ENCODE results near the gene SPRYD3.
"Not testable (repeated sequence)": the region's sequence is repeated elsewhere in the genome, so short reads cannot be mapped to it uniquely, and the experiment has no call there.

SPRYD3 gene

DNA sequence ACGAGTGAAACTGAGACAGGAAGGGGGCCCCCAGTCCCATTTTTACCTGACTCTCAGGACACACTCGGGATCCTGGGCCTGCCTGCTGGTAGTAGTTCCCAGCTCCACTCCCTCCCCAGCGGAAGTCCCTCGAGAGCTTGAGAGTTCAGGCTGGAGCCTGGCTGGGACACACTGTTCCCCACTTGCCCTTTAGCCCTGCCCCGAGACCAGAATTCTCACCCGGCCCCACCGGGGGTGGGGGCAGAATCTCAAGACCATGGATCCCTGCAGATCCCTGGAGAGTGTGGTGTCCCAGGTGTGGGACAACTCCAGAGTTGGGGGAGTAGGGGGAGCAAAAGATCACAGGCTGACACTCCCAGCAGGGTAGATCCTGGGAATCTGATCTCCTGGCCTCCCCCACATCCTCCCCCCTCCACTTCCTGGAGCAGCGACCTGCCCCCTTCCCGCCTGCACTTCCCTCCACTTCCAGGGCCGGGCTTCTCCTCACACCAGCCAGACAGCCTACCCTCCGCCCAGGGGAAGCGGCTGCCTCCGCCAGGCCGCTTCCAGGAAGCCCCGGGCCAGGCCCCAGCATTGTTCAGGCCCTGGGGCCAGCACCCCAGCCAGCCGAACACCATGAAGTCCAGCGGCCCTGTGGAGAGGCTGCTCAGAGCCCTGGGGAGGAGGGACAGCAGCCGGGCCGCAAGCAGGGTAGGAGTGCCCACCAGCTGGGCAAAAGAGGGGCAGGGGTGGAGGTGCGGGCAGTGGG lies 29.4 kb downstream of the SPRYD3 start, which contains the start of gene TNS2:
Gene TNS2 (plus strand): TSS at position 495 of the 748 bp plus-strand sequence. CDS start 121 bp downstream, at position 616.
- no peak for DNase-seq

DNA sequence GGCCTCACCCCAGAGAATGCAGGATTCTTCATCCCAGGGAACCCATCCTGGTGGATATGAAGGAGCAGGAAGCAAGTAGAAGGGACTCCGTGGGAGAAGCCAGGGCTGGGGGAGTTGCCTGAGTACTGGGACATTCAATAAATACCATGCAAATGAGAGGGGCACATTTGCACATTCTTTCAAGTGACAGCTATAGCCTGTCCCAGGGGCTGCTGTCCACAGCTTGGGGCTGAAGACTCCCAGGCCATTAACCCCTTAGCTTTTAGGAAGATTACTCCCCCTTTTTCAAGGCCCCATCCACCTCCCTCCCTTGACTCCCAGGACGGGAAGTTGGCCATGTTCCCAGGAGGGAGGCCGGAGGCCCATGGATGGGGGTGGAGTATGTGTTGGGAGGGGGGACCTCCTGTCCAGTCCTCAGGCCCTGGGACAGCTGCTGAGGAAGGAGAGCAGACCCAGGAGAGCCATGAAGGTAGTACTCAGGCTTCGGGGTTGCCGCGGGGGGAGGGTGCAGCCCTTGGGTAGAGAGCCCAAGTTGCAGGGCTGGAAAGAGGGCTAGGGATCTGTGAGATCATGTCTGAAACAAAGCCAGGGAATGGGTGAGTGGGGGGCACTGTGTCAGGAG lies 30.3 kb downstream of the SPRYD3 start:
- DNase-seq = no peak

DNA sequence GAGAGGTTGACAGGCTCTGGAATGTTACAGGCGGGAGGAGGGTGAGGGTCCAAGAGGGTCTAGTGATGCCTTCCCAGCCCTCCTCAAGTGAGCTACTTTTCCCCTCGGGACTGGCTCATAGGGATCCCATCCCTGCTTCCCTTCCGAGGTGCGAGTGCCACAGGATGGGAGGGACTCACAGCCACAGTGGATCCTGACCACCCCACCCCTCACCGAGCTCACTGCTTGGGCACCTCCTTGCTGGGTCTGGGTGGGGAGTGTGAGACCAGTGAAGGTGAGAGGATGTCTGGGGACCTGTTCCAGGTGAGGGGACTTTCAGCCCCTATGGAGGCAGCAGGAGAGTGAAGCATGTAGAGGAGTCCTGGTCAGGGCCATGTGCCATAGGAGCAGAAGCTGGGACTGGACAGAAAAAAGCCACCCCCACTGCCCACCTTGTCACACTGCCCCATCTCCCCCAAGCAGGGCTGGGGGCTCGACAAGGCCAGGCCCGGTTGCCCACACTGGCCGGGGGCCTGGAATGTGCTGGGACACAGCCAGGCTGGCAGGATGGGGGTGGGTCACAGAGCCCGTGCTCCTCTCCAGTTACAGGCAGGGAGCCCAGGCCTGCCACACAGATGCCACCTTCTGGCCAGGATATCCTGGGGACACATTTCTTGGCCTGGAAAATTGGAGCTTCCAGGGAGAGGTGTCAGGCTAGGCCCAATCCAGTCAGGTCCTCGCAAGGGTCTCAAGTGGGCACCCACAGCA lies 31.0 kb downstream of the SPRYD3 start:
- no peak for DNase-seq

DNA sequence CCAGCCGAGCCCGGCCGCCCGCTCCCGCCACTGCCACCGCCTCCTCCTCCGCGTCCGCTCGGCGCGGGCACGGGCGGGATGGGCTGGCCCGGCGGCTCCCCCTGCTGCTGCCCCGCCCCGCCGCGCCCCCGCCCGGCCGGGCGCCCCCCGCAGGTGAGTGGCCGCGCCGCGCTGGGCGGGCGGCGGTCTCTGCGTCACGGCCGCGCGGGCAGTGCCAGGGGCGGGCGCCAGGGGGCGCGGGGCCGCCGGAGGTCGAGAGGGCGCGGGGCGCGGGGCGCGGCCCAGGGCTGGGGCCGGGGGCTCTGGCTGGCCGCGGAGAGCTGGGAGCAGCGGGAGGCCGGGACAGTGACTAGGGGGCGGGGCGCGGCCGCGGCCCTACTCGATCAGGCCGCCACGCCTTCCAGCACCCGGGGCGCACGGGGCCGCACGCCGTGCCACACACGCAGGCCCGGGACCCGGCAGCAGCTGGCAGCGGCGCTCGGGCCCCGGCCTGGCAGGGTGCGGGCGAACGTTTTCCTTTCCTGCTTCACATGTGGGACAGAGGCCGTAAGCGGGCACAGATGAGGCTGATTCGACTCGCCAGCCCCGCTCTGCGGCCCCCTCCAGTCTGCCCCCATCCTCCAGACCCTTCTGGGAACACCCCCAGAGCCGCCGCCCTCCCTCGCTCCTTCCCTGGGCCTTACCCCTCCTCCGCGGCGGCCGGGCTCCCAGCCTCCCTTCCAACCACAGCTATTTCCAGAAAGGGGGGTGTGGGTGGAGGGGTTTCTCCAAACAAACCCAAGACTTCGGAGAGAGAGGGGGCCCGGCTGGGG lies 31.8 kb downstream of the SPRYD3 start:
- DNase-seq = no peak

DNA sequence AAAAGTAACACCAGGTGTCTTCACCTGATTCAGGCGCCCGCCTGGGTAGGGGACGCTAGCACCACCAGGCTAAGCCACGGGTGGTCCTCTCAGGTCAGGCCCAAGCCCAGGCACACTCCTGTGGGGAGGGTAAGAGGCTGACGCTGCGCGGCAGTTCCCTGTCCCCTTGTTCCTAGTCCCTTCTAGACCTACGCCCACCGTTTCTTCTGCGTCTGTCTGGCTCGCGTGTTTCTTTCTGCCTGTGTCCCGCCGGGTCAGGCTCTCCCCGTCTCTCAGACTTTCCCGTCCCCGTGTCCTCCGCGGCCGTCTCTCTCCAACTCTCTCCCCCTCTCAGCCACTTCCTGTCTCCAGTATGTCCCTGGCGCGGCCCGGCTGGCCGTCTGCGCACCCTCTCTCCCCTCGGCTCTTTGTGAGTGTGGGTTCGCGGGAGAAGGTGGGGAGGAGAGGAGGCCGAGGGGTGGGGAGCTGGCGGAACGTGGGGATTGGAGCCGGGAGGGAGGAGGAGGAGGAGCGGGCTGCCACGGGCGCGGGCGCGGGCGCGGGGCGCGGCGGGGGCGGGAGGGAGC lies 32.5 kb downstream of the SPRYD3 start:
- no peak for DNase-seq

DNA sequence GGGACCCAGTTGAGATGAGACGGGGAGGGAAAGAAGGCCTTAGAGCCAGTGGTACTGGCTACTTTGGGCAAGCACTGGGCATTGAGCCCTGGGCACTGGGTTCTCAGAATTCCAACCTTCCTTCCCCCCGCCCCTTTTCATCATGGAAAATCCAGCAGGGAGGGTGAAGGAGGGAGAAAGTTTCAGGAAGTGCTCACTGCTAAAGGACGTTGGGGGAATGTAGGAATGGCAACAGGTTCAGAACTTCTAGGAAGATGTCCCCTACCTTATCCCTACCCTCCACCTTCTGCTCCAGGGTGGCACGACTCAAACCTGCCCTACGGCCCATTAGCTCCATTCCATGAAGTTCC lies 33.5 kb downstream of the SPRYD3 start:
- DNase-seq = no peak

DNA sequence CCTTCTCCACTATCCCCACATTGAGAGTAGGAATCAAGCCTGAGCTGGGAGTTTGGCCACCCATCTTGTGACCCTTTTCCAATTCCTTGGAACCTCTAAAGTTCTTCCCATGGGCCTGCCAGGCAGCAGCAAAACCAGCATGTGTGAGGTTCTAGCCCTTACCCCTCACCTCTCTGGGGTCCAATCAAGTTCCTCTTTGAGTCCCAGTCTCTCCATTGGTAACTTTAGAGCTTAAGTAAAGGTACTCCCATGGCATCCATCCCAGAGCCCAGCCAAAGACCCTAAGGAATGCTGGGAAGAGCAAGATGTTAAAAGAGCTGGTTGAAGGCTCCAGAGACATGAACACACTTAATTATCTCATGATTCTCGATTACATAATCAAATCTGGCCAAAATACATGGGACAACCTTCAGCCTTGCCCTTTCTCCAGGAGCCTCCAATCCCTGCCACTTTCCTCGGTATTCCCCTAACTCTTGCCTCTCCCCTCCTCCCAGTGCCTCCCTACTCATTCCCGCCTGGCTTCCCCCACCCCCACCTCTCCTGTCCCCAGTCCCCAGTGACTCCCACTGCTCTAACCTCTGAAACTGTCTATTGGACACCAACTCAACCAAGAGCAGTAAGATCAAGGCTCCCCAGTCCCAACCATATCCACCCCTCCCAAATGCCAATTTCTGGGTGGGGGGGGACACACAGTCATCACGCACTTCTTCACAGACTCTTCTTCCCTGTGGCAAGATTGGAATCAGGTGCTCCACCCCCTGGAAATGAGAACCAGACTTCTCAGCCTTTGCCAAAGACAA lies 34.1 kb downstream of the SPRYD3 start:
- DNase-seq = no peak

DNA sequence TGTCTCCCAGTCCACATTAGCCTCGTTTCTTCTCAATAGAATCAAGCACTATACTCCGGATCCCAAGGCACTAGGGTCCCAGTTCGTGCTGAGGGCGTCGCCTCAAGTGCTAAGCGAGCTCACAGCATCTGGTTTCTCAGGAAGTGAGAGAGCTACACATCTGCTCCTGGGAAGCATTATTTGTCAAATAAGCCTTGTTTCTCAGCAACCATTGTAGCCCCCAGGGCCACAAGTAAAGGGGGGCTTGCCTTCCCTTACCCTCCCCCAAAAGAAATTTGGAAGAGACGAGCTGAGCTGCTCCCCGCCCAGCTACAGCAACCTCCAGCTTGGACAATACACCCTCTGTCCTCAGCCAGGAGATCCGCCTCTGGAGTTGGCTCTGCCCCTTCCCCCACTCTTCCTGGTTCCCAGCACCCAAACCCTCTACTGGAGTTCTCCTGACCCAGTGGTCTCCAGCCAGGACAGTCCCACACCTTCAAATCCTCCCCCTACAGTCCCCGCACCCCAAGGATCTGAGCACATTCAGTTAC lies 35.1 kb downstream of the SPRYD3 start:
- no peak for DNase-seq

DNA sequence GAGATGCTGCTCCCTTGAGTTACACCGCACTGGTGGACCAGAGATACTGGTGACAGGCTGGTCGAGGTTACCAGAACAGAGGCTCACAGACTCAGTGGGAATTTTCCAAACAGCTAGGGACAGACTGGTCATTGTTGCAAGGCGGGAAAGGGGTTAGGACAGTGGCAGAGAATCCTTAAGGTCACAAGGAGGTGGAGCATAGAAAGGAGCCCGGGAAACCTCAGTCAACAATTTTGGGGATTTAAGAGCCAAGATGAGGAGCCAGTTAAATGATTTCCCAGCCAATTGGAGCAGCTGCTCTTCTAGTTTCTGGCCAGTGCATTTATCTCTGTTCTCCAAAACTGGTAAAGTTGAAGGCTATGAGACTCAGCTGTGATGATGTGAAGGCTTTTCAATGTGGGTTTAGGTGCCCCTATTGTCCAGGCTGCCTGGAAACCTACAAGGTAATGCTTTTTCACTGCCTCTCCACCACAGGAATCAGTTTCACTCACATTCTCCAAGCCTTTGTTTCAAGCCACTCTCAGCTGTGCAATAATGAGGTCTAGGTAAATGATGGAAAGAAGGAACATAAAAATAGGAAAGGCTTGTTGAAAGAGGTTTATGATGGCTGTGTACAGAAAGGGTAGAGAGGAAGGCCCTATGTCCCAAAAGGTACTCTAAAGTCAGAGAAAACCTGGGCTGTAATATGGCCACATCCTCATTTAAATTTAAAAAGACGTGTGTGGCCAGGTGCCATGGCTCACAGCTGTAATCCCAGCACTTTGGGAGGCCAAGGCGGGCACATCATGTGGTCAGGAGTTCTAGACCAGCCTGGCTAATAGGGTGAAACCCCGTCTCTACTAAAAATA lies 36.4 kb downstream of the SPRYD3 start:
- DNase-seq = no peak

DNA sequence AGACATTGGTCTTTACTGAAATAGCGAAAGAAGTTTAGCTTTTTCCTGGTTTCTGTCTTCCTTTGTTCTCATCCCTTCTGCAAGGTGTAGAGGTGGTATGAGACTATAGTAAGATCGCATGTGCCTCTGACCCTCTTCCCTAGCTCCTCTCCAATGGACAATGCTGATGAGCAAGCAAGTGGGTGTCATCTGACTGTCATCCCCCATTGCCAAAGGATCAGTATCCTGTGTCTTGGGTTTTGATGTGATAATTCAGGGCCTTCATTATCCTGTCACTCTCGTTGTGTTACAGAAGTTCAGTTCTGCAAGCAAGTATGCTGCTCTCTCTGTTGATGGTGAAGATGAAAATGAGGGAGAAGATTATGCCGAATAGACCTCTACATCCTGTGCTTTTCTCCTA lies 39.3 kb downstream of the SPRYD3 start:
- DNase-seq = no peak

DNA sequence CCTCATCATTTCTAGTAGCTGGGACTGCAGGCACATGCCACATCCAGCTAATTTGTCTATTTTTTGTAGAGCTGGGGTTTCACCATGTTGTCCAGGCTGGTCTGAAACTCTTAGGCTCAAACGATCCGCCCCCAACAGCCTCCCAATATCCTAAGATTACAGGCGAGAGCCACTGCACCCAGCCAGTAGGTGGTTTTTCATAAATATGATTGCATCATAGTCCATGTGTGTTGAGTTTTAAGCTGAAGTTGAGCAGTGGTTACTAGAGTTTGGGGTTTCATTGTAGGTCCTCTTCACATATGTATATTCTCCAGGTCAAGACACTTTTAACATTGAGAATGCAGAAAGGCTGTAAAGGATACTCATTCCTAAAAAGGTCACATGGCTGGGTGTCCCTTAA lies 42.4 kb downstream of the SPRYD3 start:
- no peak for DNase-seq

DNA sequence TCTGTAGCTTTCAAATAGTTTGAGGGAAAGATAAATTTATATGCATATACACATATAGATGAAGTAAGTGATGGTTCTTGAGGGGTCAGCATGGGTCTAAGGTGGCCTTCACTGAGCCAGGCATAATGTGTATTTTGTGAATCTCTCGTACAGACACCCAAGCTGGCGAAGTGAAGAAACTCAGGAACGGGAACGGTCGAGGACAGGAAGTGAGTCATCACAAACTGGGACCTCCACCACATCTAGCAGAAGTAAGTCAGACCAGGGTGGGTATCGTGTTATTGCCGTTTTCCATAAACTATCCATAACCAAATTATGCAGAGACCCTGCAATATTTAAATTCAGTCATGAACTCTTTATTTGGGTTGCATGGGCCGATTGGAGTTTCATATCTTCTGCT lies 44.7 kb downstream of the SPRYD3 start:
- no peak for DNase-seq

DNA sequence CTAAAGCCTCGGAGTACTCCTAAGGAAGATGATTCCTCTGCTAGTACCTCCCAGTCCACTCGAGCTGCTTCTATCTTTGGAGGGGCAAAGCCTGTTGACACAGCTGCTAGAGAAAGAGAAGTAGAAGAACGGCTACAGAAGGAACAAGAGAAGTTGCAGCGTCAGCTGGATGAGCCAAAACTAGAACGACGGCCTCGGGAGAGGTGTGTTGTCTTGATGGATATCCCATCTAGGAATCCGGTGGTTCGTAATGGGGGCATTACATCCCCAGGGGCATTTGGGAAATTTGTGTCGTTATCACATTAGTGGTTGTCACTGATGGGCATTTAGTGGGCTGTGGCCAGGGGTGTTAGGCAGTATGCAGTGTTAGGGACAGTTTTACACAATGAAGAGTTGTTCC lies 45.4 kb downstream of the SPRYD3 start:
- DNase-seq = not testable (repeated sequence)

DNA sequence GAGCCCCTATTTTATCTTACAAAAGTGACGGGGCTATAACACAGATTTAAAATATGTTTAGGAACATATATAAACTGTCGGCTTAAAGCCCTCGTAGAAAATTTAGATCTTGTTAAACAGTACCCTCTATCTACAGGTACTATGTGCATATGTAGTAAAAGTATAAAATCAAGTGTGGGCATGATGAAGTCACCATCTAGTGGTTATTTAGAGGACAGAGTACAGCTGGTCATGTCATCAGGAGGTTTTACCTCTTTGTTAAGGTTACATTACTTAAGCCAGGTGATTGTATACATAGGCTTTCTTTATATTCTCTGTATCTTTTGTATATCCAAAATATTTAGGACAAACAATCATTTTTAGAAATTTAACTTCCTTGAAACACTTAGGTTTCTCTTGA lies 47.6 kb downstream of the SPRYD3 start:
- no peak for DNase-seq

DNA sequence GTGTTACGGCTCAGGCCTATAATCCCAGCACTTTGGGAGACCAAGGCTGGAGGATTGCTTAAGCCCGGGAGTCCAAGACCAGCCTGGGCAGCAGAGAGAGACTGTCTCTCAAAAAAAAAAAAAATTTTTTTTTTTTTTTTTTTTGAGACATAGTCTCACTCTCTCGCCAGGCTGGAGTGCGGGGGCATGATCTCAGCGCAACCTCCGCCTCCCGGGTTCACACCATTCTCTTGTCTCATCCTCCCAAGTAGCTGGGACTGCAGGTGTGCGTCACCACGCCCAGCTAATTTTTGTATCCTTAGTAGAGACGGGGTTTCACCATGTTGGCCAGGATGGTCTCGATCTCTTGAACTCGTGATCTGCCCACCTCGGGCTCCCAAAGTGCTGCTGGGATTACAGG lies 52.2 kb downstream of the SPRYD3 start:
- DNase-seq = not testable (repeated sequence)

DNA sequence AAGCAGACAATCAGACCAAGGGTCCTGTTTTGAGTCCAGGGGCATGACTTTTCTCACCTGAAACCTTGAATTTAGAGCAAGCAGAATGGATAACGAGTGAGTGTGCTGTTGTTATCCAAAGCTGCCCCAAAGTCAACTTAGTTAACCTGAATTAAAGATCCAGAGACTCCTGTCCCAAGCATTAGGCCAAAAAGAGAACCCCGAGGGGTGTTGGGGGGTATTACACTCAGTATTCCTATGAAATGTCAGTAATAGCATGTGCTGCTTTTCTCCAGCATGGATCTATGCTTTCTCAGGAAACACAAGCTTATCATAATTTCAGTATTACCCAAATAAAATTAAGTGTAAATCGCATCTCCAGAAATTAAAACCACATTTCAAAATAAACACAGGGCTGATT lies 53.9 kb downstream of the SPRYD3 start:
- DNase-seq = no peak

DNA sequence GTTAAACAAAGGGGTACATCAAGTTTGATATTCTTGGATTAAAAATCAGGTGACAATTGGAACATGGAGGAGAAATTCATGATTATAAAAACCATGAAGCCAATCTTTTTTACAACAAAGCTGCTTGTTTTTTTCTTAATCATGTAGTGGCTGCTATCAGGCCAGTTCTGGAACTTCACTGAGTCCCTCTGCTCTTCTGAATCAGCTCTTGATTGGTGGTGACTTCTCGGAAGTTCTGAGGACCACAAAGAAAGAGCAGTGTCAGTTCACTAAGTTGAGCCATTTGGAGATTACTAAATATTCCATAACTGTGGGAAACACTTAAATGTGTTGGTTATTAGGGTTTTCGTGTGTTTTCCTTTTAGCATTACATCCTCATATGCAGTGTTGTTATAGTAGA lies 64.5 kb downstream of the SPRYD3 start:
- no peak for DNase-seq
